ENCODE data around the gene XRN2. TPM values are rescaled to one million over a fixed set of nuclear protein-coding genes. Genes with fewer than 3 reads are reported as not detected.

XRN2 gene
- total RNA-seq, 1 donor from 2014 or later = 239 TPM

- DNase-seq (ENCODE audit: low spot score) = no peak
- Histone ChIP-seq H3K79me2 (ENCODE audit: low read depth) (no peaks in the 10 kb centered on the region), H3K36me3 (no peaks in the 10 kb centered on the region), H3F3A (ENCODE audit: low read depth) (no peaks in the 10 kb centered on the region), H3K9ac (no peak overlapping the region), H4K20me1 (ENCODE audit: low read depth) (no peaks in the 10 kb centered on the region), H3K4me1 (no peaks in the 10 kb centered on the region), H3K4me2 (no peak overlapping the region), H3K27ac (no peak overlapping the region), H2AFZ (replicated peaks) (no peak overlapping the region), H3K27me3 (no peaks in the 10 kb centered on the region), H3K4me3 (no peak overlapping the region), H3K9me3 (ENCODE audit: low read depth) (no peaks in the 10 kb centered on the region)
- Mint-ChIP-seq H3K9me3 (peaks cover 6% of the 10 kb centered on the region), H3K4me3 (no peak overlapping the region), H3K36me3 (no peaks in the 10 kb centered on the region), H3K27ac (no peak overlapping the region), H3K4me1 (no peaks in the 10 kb centered on the region), H3K27me3 (ENCODE audit: insufficient read depth, low read depth) (no peaks in the 10 kb centered on the region)
- TF ChIP-seq CTCF (IDR thresholded peaks at IDR 0.05) (no peak), EZH2 (IDR thresholded peaks at IDR 0.05) (no peak)
Measured at GRCh38 chr20:21272279-21272678, 30.9 kb upstream of the XRN2 start.

GRCh38 chr20:21272679-21273078 lies 30.5 kb upstream of the XRN2 start:
- TF ChIP-seq EZH2phosphoT487 (IDR thresholded peaks at IDR 0.05) = no peak
- TF ChIP-seq EZH2 (IDR thresholded peaks at IDR 0.05) = no peak
- TF ChIP-seq CTCF (IDR thresholded peaks at IDR 0.05) = no peak
- Mint-ChIP-seq H3K27me3 (ENCODE audit: insufficient read depth, low read depth) (no peaks in the 10 kb centered on the region), H3K4me3 (no peak overlapping the region)

GRCh38 chr20:21273755-21274386 lies 29.3 kb upstream of the XRN2 start:
- no peak overlapping the region for H3K27ac Mint-ChIP-seq
- no peak overlapping the region for H3K4me3 Mint-ChIP-seq
- peaks cover 3% of the 10 kb centered on the region for H3K9me3 Mint-ChIP-seq
- Histone ChIP-seq H3K27me3 (no peaks in the 10 kb centered on the region), H3K9me3 (ENCODE audit: low read depth) (no peaks in the 10 kb centered on the region), H3F3A (ENCODE audit: low read depth) (no peaks in the 10 kb centered on the region), H3K27ac (no peak overlapping the region), H3K4me2 (no peak overlapping the region), H3K79me2 (ENCODE audit: low read depth) (no peaks in the 10 kb centered on the region), H4K20me1 (ENCODE audit: low read depth) (no peaks in the 10 kb centered on the region), H3K4me3 (no peak overlapping the region), H3K4me1 (no peaks in the 10 kb centered on the region), H3K36me3 (no peaks in the 10 kb centered on the region), H3K9ac (no peak overlapping the region), H2AFZ (replicated peaks) (no peak overlapping the region)
- H3K4me1 Mint-ChIP-seq = no peaks in the 10 kb centered on the region
- H3K36me3 Mint-ChIP-seq = no peaks in the 10 kb centered on the region
- DNase-seq (ENCODE audit: low spot score) = no peak
- H3K27me3 Mint-ChIP-seq (ENCODE audit: insufficient read depth, low read depth) = peaks cover 2% of the 10 kb centered on the region
- TF ChIP-seq EZH2 (IDR thresholded peaks at IDR 0.05) (no peak), EZH2phosphoT487 (IDR thresholded peaks at IDR 0.05) (no peak), CTCF (IDR thresholded peaks at IDR 0.05) (no peak)

More at GRCh38 chr20:21272679-21273078, 30.5 kb upstream of the XRN2 start:
- Histone ChIP-seq H3K27ac (no peak overlapping the region), H3K79me2 (ENCODE audit: low read depth) (no peaks in the 10 kb centered on the region), H3K27me3 (no peaks in the 10 kb centered on the region), H3F3A (ENCODE audit: low read depth) (no peaks in the 10 kb centered on the region), H4K20me1 (ENCODE audit: low read depth) (no peaks in the 10 kb centered on the region), H3K9me3 (ENCODE audit: low read depth) (no peaks in the 10 kb centered on the region), H3K36me3 (no peaks in the 10 kb centered on the region), H3K4me1 (no peaks in the 10 kb centered on the region), H3K4me3 (no peak overlapping the region), H3K9ac (no peak overlapping the region), H2AFZ (replicated peaks) (no peak overlapping the region), H3K4me2 (no peak overlapping the region)
- Mint-ChIP-seq H3K4me1 (no peaks in the 10 kb centered on the region), H3K36me3 (no peaks in the 10 kb centered on the region), H3K27ac (no peak overlapping the region), H3K9me3 (peaks cover 5% of the 10 kb centered on the region)
- DNase-seq (ENCODE audit: low spot score) = no peak
